Gastroesophageal sphincter (tissue), 4 donors: Measurements from ENCODE around the gene TTYH3. TPM values are rescaled to one million over a fixed set of nuclear protein-coding genes. Genes with fewer than 3 reads are reported as not detected.

ENCODE experiments used
- ATAC-seq: fragments of 150-250 bp; one replicate; pipeline ENCODE4 v1.9.1; 2016; ENCODE audit warnings: mild to moderate bottlenecking, moderate library complexity
- H3K27ac ChIP-seq, 4 donors: fragments of 200-600 bp; sonication (generic) in 3 of 4; 1 replicate in 3 of 4; 2 replicates in 1 of 4; pipeline ENCODE4 v1.5.1; 2016 to 2019
- H3K27me3 ChIP-seq: fragments of 200-600 bp; sonication (generic); one replicate; pipeline ENCODE4 v1.5.1; 2019
- H3K36me3 ChIP-seq, 2 donors: fragments of 200-600 bp; sonication (generic); one replicate each; pipeline ENCODE4 v1.5.1; 2019; ENCODE audit warnings: control low read depth in 1 of 2
- H3K4me1 ChIP-seq, 3 donors: fragments of 200-600 bp; sonication (generic); 1 replicate in 2 of 3; 2 replicates in 1 of 3; pipeline ENCODE4 v1.5.1; 2016 to 2019; ENCODE audit warnings: control low read depth in 2 of 3
- H3K4me3 ChIP-seq, 2 donors: fragments of 200-600 bp; sonication (generic); one replicate each; pipeline ENCODE4 v1.5.1; 2019; ENCODE audit warnings: mild to moderate bottlenecking in 1 of 2, moderate library complexity in 1 of 2
- H3K9me3 ChIP-seq, 3 donors: fragments of 200-600 bp; sonication (generic); one replicate each; pipeline ENCODE4 v1.5.1; 2017 to 2019; ENCODE audit warnings: control low read depth in 2 of 3
- CTCF ChIP-seq, 4 experiments: fragments of 200-600 bp in 2 of 4; fragments of 450-650 bp in 2 of 4; sonication (generic) in 1 of 4; IDR thresholded peaks; one replicate each; pipeline ENCODE4 v1.5.1; 2017 to 2019; ENCODE audit warnings: antibody characterized with exemption in 4 of 4, mild to moderate bottlenecking in 2 of 4, moderate library complexity in 2 of 4
- EP300 ChIP-seq: sonication (generic); formaldehyde crosslinking; IDR thresholded peaks from one replicate; pipeline ENCODE4 v1.6.1; 2017; ENCODE audit warnings: antibody characterized with exemption, mild to moderate bottlenecking
- POLR2A ChIP-seq, 2 donors: fragments of 450-650 bp; IDR thresholded peaks; one replicate each; pipeline ENCODE4 v1.6.1; 2017; ENCODE audit warnings: antibody characterized with exemption in 2 of 2, mild to moderate bottlenecking in 2 of 2, moderate library complexity in 1 of 2
- POLR2AphosphoS5 ChIP-seq: sonication (generic); formaldehyde crosslinking; IDR thresholded peaks from one replicate; pipeline ENCODE4 v1.6.1; 2017; ENCODE audit warnings: antibody characterized with exemption
- WGBS, 2 donors: methylation state at CpG; one replicate each; pipeline ENCODE4 v1.1.5; 2018; ENCODE audit warnings: low coverage in 1 of 2; 5-methylcytosine and 5-hydroxymethylcytosine counted together
- total RNA-seq, 4 donors: library from RNA; depleted of rRNA; stranded (reverse); fragments of >200 nt; gene quantifications; one replicate each; pipeline ENCODE4 v1.1.0, GENCODE V29; 2016

The TTYH3 gene
- total RNA-seq, 4 donors from 2014 or later: 11.2 to 29.8 (median 16.9) TPM

GRCh38 chr7:2708547-2709310 lies 76.9 kb downstream of the TTYH3 start:
- 100% methylated on average over 5 of the region's 20 CpGs; no CpG with 5 or more reads in 1 of the 2 donors for WGBS, 2 donors
- Histone ChIP-seq H3K9me3 (no peaks in the 10 kb centered on the region), H3K27ac (no peak overlapping the region), H3K4me1 (peaks cover 0 to 10% (median 7%) of the 10 kb centered on the region in 3 donors), H3K4me3 (no peak overlapping the region), H3K36me3 (no peaks in the 10 kb centered on the region), H3K27me3 (no peaks in the 10 kb centered on the region)
- TF ChIP-seq EP300 (no peak), POLR2AphosphoS5 (no peak), POLR2A (IDR thresholded peaks at IDR 0.05) (no peak), CTCF (IDR thresholded peaks at IDR 0.05) (no peak)
- ATAC-seq: no peak

- no peak overlapping the region for H3K4me3 ChIP-seq
- H3K27me3 ChIP-seq: no peaks in the 10 kb centered on the region
- TF ChIP-seq CTCF (IDR thresholded peaks at IDR 0.05) (peak in 3 of 4 experiments; percentile 72 to 89 (median 74)), POLR2A (IDR thresholded peaks at IDR 0.05) (no peak)
- H3K9me3 ChIP-seq: no peaks in the 10 kb centered on the region
- no peak overlapping the region for H3K27ac ChIP-seq
- 83% methylated on average over 2 of the region's 35 CpGs; no CpG with 5 or more reads in 1 of the 2 donors for WGBS, 2 donors
- peaks cover 0 to 2% of the 10 kb centered on the region in 2 donors for H3K36me3 ChIP-seq
- ATAC-seq: peak; percentile 52
- H3K4me1 ChIP-seq: peaks cover 0 to 10% (median 7%) of the 10 kb centered on the region in 3 donors
Measured at GRCh38 chr7:2709553-2710285, 77.9 kb downstream of the TTYH3 start.

GRCh38 chr7:2710286-2710655 lies 78.5 kb downstream of the TTYH3 start:
- H3K27ac ChIP-seq: no peak overlapping the region
- peaks cover 0 to 6% of the 10 kb centered on the region in 2 donors for H3K36me3 ChIP-seq
- 77% methylated on average over 6 of the region's 11 CpGs; no CpG with 5 or more reads in 1 of the 2 donors for WGBS, 2 donors
- H3K9me3 ChIP-seq: no peaks in the 10 kb centered on the region
- ATAC-seq: no peak
- no peaks in the 10 kb centered on the region for H3K27me3 ChIP-seq
- TF ChIP-seq EP300 (no peak), CTCF (IDR thresholded peaks at IDR 0.05) (no peak), POLR2A (IDR thresholded peaks at IDR 0.05) (no peak), POLR2AphosphoS5 (no peak)
- H3K4me3 ChIP-seq: no peak overlapping the region
- H3K4me1 ChIP-seq: peaks cover 0 to 11% (median 7%) of the 10 kb centered on the region in 3 donors

GRCh38 chr7:2710901-2711551 lies 79.2 kb downstream of the TTYH3 start:
- ATAC-seq: no peak
- whole genome bisulfite sequencing, 2 donors: 100% methylated on average over 2 of the region's 4 CpGs; no CpG with 5 or more reads in 1 of the 2 donors
- Histone ChIP-seq H3K27ac (no peak overlapping the region), H3K4me3 (no peak overlapping the region), H3K4me1 (peaks cover 0 to 19% (median 7%) of the 10 kb centered on the region in 3 donors), H3K9me3 (no peaks in the 10 kb centered on the region), H3K27me3 (no peaks in the 10 kb centered on the region), H3K36me3 (peaks cover 0 to 6% of the 10 kb centered on the region in 2 donors)
- TF ChIP-seq CTCF (IDR thresholded peaks at IDR 0.05): no peak
- no peak for TF ChIP-seq POLR2AphosphoS5
- no peak for TF ChIP-seq POLR2A (IDR thresholded peaks at IDR 0.05)
- no peak for TF ChIP-seq EP300
